DMS 273 treated with DMSO at 0.1 percent for 48 hours (cell line): ENCODE measurements around the gene NFIX.
"Not testable (repeated sequence)": the region's sequence is repeated elsewhere in the genome, so short reads cannot be mapped to it uniquely, and the experiment has no call there.

Experiments used
- DNase-seq: peaks from one replicate; lab custom pipeline; 2025; lab: John Stamatoyannopoulos, UW

The NFIX gene

GRCh38 chr19:12994701-12995595 is at the start of gene NFIX:
TSS of gene NFIX (plus strand) at chr19:12995475. CDS start at chr19:12995838, 363 bp downstream.
- no peak for DNase-seq

GRCh38 chr19:12945479-12946091 is 49.7 kb upstream of the NFIX start, which contains the start of gene RAD23A:
TSS of gene RAD23A (plus strand) at chr19:12945862. CDS start at chr19:12945949, 87 bp downstream.
- peak; percentile 88 for DNase-seq

GRCh38 chr19:12946092-12946721 is 49.1 kb upstream of the NFIX start:
- peak; percentile 49 for DNase-seq

- no peak for DNase-seq
Observed at GRCh38 chr19:12946731-12947496, 48.4 kb upstream of the NFIX start.

GRCh38 chr19:12947702-12948611 is 47.3 kb upstream of the NFIX start:
- DNase-seq, result no peak

- DNase-seq, result no peak
Observed at GRCh38 chr19:12948612-12949362, 46.5 kb upstream of the NFIX start.

- DNase-seq, result no peak
Observed at GRCh38 chr19:12949363-12950283, 45.7 kb upstream of the NFIX start.

GRCh38 chr19:12952050-12952449 is 43.2 kb upstream of the NFIX start:
- not testable (repeated sequence) for DNase-seq

- DNase-seq, result peak; percentile 76
Observed at GRCh38 chr19:12952488-12953137, 42.7 kb upstream of the NFIX start.

- DNase-seq, result peak; percentile 88
Observed at GRCh38 chr19:12953138-12953798, 42.0 kb upstream of the NFIX start.

- DNase-seq, result peak; percentile 85
Observed at GRCh38 chr19:12953799-12954611, 41.3 kb upstream of the NFIX start.

- DNase-seq, result no peak
Observed at GRCh38 chr19:12954612-12954962, 40.7 kb upstream of the NFIX start.

- not testable (repeated sequence) for DNase-seq
Observed at GRCh38 chr19:12955575-12955974, 39.7 kb upstream of the NFIX start.

GRCh38 chr19:12955996-12956395 is 39.3 kb upstream of the NFIX start:
- DNase-seq, result no peak

GRCh38 chr19:12956446-12957388 is 38.6 kb upstream of the NFIX start, which contains the start of gene GADD45GIP1:
TSS of gene GADD45GIP1 (minus strand) at chr19:12957223. CDS start at chr19:12957212, 11 bp downstream.
- DNase-seq, result peak; percentile 68
